Endothelial cell of umbilical vein (primary cell): Measurements from ENCODE around the gene AGAP5. TPM values are rescaled to one million over a fixed set of nuclear protein-coding genes. Genes with fewer than 3 reads are reported as not detected.

Source experiments
- BruUV-seq: library from RNA; stranded (reverse); fragments of 400-500 nt; replicated peaks from 2 replicates; lab custom pipeline; 2021; lab: Mats Ljungman, UMichigan
- CTCF ChIA-PET: fragments of 300-600, 350-600 bp; sonication (Branson Sonifier 250); formaldehyde crosslinking; loops from one replicate; lab custom pipeline; 2021; ENCODE audit warnings: antibody characterized with exemption, inconsistent platforms; lab: Charles Lee
- POLR2A ChIA-PET: fragments of 300-600, 350-600 bp; sonication (Branson Sonifier 250); formaldehyde crosslinking; loops from one replicate; lab custom pipeline; 2021; ENCODE audit warnings: antibody characterized with exemption, inconsistent platforms; lab: Charles Lee
- DNase-seq: peaks from one replicate; pipeline ENCODE4 v3.0.0-alpha.2; 2011; ENCODE audit warnings: low read depth, low spot score
- FAIRE-seq: peaks from 2 replicates; lab custom pipeline; 2011; peaks lifted over from hg19 to GRCh38; lab: Jason Lieb, UNC
- H2AFZ ChIP-seq: 2 replicates; pipeline ENCODE4 v1.6.0; 2012; ENCODE audit warnings: low read depth, low read length, control low read depth, inconsistent platforms
- H3K27ac ChIP-seq: 2 replicates; pipeline ENCODE4 v1.5.1; 2011; ENCODE audit warnings: low read depth, mild to moderate bottlenecking, control low read depth, low read length, moderate library complexity; ENCODE audit not compliant: insufficient read depth
- H3K27me3 ChIP-seq, 2 experiments: 2 replicates each; pipeline versions ENCODE4 v1.6.0 to v1.6.1; 2011; ENCODE audit warnings: low read length in 2 of 2, mixed read lengths in 1 of 2; ENCODE audit not compliant: control insufficient read depth in 2 of 2, insufficient read depth in 2 of 2
- H3K36me3 ChIP-seq, 2 experiments: 2 replicates in 1 of 2; 3 replicates in 1 of 2; pipeline ENCODE4 v1.5.1; 2011; ENCODE audit warnings: low read length in 2 of 2, mild to moderate bottlenecking in 1 of 2, moderate library complexity in 1 of 2; ENCODE audit not compliant: control insufficient read depth in 2 of 2, insufficient read depth in 2 of 2; ENCODE audit errors: extremely low read depth in 1 of 2
- H3K4me1 ChIP-seq: 3 replicates; pipeline ENCODE4 v1.5.1; 2011; ENCODE audit warnings: mild to moderate bottlenecking, low read length; ENCODE audit not compliant: control insufficient read depth, insufficient read depth; ENCODE audit errors: extremely low read depth
- H3K4me2 ChIP-seq: 2 replicates; pipeline ENCODE4 v1.6.1; 2011; ENCODE audit warnings: low read length, control low read depth, mixed read lengths; ENCODE audit not compliant: insufficient read depth
- H3K4me3 ChIP-seq, 3 experiments: fragments of 200-600 bp in 1 of 3; sonication (generic), shearing (Covaris generic) in 1 of 3; replicated peaks in 1 of 3; 2 replicates each; pipeline ENCODE4 v1.5.1; 2011 to 2016; ENCODE audit warnings: control low read depth in 3 of 3, low read length in 3 of 3, mild to moderate bottlenecking in 2 of 3, inconsistent platforms in 1 of 3, low read depth in 1 of 3, moderate library complexity in 1 of 3; ENCODE audit not compliant: insufficient read depth in 1 of 3
- H3K79me2 ChIP-seq: 2 replicates; pipeline ENCODE4 v1.6.0; 2012; ENCODE audit warnings: low read length, inconsistent platforms; ENCODE audit not compliant: control insufficient read depth, insufficient read depth
- H3K9ac ChIP-seq: replicated peaks from 2 replicates; pipeline ENCODE3; 2011; ENCODE audit warnings: low read length, control low read depth; ENCODE audit not compliant: insufficient read depth; ENCODE audit errors: extremely low read depth
- H3K9me1 ChIP-seq: replicated peaks from 3 replicates; pipeline ENCODE4 v1.6.0; 2011; ENCODE audit warnings: mild to moderate bottlenecking, low read length; ENCODE audit not compliant: control insufficient read depth, insufficient read depth; ENCODE audit errors: extremely low read depth
- H3K9me3 ChIP-seq: replicated peaks from 2 replicates; pipeline ENCODE4 v1.5.1; 2012; ENCODE audit warnings: low read length, inconsistent platforms; ENCODE audit not compliant: control insufficient read depth, insufficient read depth
- H4K20me1 ChIP-seq: replicated peaks from 2 replicates; pipeline ENCODE3; 2011; ENCODE audit warnings: mild to moderate bottlenecking, low read length; ENCODE audit not compliant: control insufficient read depth, insufficient read depth; ENCODE audit errors: extremely low read depth
- EZH2 ChIP-seq: IDR thresholded peaks from 2 replicates; pipeline ENCODE4 v1.6.1; 2012; ENCODE audit warnings: borderline replicate concordance, low read depth, mild to moderate bottlenecking, moderate library complexity, low read length, inconsistent platforms; ENCODE audit not compliant: severe bottlenecking
- FOS ChIP-seq: IDR thresholded peaks from 2 replicates; pipeline ENCODE4 v1.6.1; 2011; ENCODE audit warnings: mild to moderate bottlenecking, low read length, moderate library complexity, borderline replicate concordance; ENCODE audit not compliant: insufficient read depth
- GATA2 ChIP-seq: IDR thresholded peaks from 2 replicates; pipeline ENCODE4 v1.7.0; 2011; ENCODE audit warnings: low read depth, mild to moderate bottlenecking, moderate library complexity, mixed read lengths, low read length; ENCODE audit not compliant: insufficient read length, insufficient read depth
- JUN ChIP-seq: IDR thresholded peaks from 2 replicates; pipeline ENCODE4 v1.6.1; 2011; ENCODE audit warnings: borderline replicate concordance, low read depth; ENCODE audit not compliant: insufficient read length, insufficient read depth
- MYC ChIP-seq: IDR thresholded peaks from one replicate; pipeline ENCODE4 v1.6.1; 2011; ENCODE audit warnings: mild to moderate bottlenecking, low read depth, low read length
- POLR2A ChIP-seq: IDR thresholded peaks from 2 replicates; pipeline ENCODE4 v1.6.1; 2012; ENCODE audit warnings: low read depth, mild to moderate bottlenecking, control low read depth, low read length
- POLR2AphosphoS5 ChIP-seq: IDR thresholded peaks from 2 replicates; pipeline ENCODE4 v1.6.1; 2012; ENCODE audit warnings: low read depth, mild to moderate bottlenecking, control low read depth, low read length, moderate library complexity; ENCODE audit not compliant: insufficient read depth
- dilution Hi-C: fragments of 300-500 bp; cut with MboI; formaldehyde crosslinking; loops from one replicate; pipeline ENCODE4 v1.15.0; 2019; ENCODE audit warnings: low sequenced_read_pairs; ENCODE audit not compliant: extremely low pct_ligation_motif_present
- intact Hi-C: fragments of 100-400 bp; cut with micrococcal nuclease; formaldehyde crosslinking; loops from one replicate; pipeline ENCODE4 v1.10.0; 2022
- polyA plus RNA-seq, 4 experiments: library from polyadenylated mRNA; depleted of rRNA in 3 of 4; stranded (reverse) in 3 of 4; unstranded in 1 of 4; fragments of >200 nt; gene quantifications; 2 replicates each; pipeline versions ENCODE4 v1.2.1 to v1.2.3, GENCODE V29; 2011 to 2012; ENCODE audit warnings: missing spikeins in 1 of 4
- total RNA-seq: library from RNA; stranded (reverse); gene quantifications from 2 replicates; pipeline ENCODE4 v1.2.3, GENCODE V29; 2021
- TF ChIP-seq, protein P1 (sequence below), 2 donors: IDR thresholded peaks; 1 replicate in 1 of 2; 2 replicates in 1 of 2; pipeline ENCODE4 v1.5.1; 2011; ENCODE audit warnings: low read length in 2 of 2, mild to moderate bottlenecking in 2 of 2, moderate library complexity in 2 of 2, control low read depth in 1 of 2, inconsistent platforms in 1 of 2, low read depth in 1 of 2; ENCODE audit not compliant: insufficient read depth in 1 of 2; ENCODE audit errors: extremely low read depth in 1 of 2
- TF ChIP-seq, protein P2 (sequence below): IDR thresholded peaks from 2 replicates; pipeline ENCODE4 v1.6.1; 2011; ENCODE audit not compliant: insufficient read depth, insufficient read length

AGAP5 gene
- total and polyA plus RNA-seq, 2 donors (not counting 3 experiments of a cell fraction or from before 2014, with no cell fraction given), result 4.4 to 7.7 TPM

DNA sequence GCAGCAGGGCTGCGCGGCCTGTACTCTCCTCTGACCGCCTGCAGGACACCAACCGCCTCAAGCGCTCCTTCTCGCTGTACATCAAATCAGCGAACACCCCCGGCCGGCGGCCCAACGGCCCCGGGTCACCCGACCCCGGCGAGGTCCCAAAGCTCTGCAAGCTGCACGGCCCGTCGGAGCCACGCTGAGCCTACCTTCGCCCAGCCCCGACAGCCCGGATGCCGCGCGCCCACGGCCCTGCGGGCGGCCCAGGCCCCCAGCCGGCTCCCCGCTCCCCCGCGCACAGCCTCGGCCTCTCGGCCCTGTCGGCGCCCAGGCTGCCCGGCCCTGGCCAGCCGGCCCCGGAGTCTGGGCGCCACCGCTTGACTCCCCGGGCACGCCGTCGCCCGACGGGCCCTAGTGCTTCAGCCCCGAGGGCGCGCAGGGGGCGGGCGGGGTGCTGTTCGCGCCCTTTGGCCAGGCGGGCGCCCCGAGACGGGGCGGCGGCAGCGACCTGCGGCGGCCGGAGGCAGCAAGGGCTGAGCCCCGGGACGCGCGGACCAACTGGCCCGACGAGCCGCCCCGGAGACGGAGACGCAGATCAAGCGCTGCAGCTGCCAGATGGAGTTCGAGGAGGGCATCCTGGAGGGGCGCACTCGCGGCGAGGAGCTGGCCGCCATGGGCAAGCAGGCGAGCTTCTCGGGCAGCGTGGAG, 35.2 kb upstream of the AGAP5 start:
- Histone ChIP-seq H3K9me1 (no peaks in the 10 kb centered on the region), H3K27ac (no peak overlapping the region), H2AFZ (no peak overlapping the region), H3K4me3 (no peak overlapping the region), H3K9ac (no peak overlapping the region), H3K27me3 (no peaks in the 10 kb centered on the region), H3K79me2 (peaks cover 38% of the 10 kb centered on the region), H3K9me3 (no peaks in the 10 kb centered on the region), H3K4me2 (no peak overlapping the region), H4K20me1 (no peaks in the 10 kb centered on the region), H3K36me3 (peaks cover 0 to 17% of the 10 kb centered on the region in 2 experiments), H3K4me1 (peaks cover 7% of the 10 kb centered on the region)
- TF ChIP-seq JUN (no peak), POLR2AphosphoS5 (no peak), POLR2A (no peak), MYC (no peak), GATA2 (no peak), EZH2 (no peak), FOS (no peak)
- TF ChIP-seq, protein P1, sequence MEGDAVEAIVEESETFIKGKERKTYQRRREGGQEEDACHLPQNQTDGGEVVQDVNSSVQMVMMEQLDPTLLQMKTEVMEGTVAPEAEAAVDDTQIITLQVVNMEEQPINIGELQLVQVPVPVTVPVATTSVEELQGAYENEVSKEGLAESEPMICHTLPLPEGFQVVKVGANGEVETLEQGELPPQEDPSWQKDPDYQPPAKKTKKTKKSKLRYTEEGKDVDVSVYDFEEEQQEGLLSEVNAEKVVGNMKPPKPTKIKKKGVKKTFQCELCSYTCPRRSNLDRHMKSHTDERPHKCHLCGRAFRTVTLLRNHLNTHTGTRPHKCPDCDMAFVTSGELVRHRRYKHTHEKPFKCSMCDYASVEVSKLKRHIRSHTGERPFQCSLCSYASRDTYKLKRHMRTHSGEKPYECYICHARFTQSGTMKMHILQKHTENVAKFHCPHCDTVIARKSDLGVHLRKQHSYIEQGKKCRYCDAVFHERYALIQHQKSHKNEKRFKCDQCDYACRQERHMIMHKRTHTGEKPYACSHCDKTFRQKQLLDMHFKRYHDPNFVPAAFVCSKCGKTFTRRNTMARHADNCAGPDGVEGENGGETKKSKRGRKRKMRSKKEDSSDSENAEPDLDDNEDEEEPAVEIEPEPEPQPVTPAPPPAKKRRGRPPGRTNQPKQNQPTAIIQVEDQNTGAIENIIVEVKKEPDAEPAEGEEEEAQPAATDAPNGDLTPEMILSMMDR (IDR thresholded peaks at IDR 0.05; ENCODE audit: extremely low read depth in 1 of 2, insufficient read depth in 1 of 2, low read depth in 1 of 2, low read length in 2 of 2), result no peak
- TF ChIP-seq, protein P2, sequence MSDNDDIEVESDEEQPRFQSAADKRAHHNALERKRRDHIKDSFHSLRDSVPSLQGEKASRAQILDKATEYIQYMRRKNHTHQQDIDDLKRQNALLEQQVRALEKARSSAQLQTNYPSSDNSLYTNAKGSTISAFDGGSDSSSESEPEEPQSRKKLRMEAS, result no peak
- no TSS peak for BruUV-seq
- ChIA-PET CTCF (interaction anchor here (1.6 kb wide), 1 partner anchor 10 kb away, joined by 4 read pairs; the partner anchor contains the start of gene SEC24C), POLR2A (no interaction called here)
- DNase-seq (no peak), FAIRE-seq (no peak)
- dilution Hi-C loops, result no loop called here
- intact Hi-C loops, result no loop called here
